ENCODE results near the gene S100A7A.
"Not testable (repeated sequence)": the region's sequence is repeated elsewhere in the genome, so short reads cannot be mapped to it uniquely, and the experiment has no call there.

The S100A7A gene

GRCh38 chr1:153439273-153439672 lies 23.0 kb downstream of the S100A7A start:
- Mint-ChIP-seq H3K36me3 (no peaks in the 10 kb centered on the region), H3K4me3 (no peak overlapping the region), H3K27ac (no peak overlapping the region), H3K9me3 (no peaks in the 10 kb centered on the region), H3K27me3 (peaks cover 35% of the 10 kb centered on the region), H3K4me1 (no peaks in the 10 kb centered on the region)
- DNase-seq: no peak
- CTCF ChIA-PET: no interaction called here

- Mint-ChIP-seq H3K36me3 (no peaks in the 10 kb centered on the region), H3K27ac (no peak overlapping the region)
- CTCF ChIA-PET: no interaction called here
Measured at GRCh38 chr1:153441238-153441755, 25.0 kb downstream of the S100A7A start.

GRCh38 chr1:153443486-153443885 lies 27.2 kb downstream of the S100A7A start:
- no peaks in the 10 kb centered on the region for H3K9me3 Mint-ChIP-seq
- H3K36me3 Mint-ChIP-seq: no peaks in the 10 kb centered on the region
- no peaks in the 10 kb centered on the region for H3K4me1 Mint-ChIP-seq
- no peak overlapping the region for H3K4me3 Mint-ChIP-seq
- H3K27me3 Mint-ChIP-seq: peaks cover 30% of the 10 kb centered on the region
- CTCF ChIA-PET: no interaction called here
- H3K27ac Mint-ChIP-seq: no peak overlapping the region
- DNase-seq: no peak

More at GRCh38 chr1:153441238-153441755, 25.0 kb downstream of the S100A7A start:
- Mint-ChIP-seq H3K9me3 (no peaks in the 10 kb centered on the region), H3K27me3 (peaks cover 33% of the 10 kb centered on the region), H3K4me3 (no peak overlapping the region), H3K4me1 (no peaks in the 10 kb centered on the region)
- DNase-seq: no peak

- CTCF ChIA-PET: no interaction called here
- Mint-ChIP-seq H3K4me1 (no peaks in the 10 kb centered on the region), H3K36me3 (no peaks in the 10 kb centered on the region), H3K9me3 (no peaks in the 10 kb centered on the region), H3K27me3 (peaks cover 30% of the 10 kb centered on the region), H3K27ac (no peak overlapping the region), H3K4me3 (no peak overlapping the region)
- DNase-seq: no peak
Measured at GRCh38 chr1:153444078-153444477, 27.8 kb downstream of the S100A7A start.

- DNase-seq: no peak
- Mint-ChIP-seq H3K9me3 (no peaks in the 10 kb centered on the region), H3K27ac (no peak overlapping the region), H3K36me3 (no peaks in the 10 kb centered on the region), H3K27me3 (peaks cover 22% of the 10 kb centered on the region), H3K4me3 (no peak overlapping the region), H3K4me1 (no peaks in the 10 kb centered on the region)
- CTCF ChIA-PET: no interaction called here
Measured at GRCh38 chr1:153447498-153448170, 31.3 kb downstream of the S100A7A start.

GRCh38 chr1:153448851-153449250 lies 32.5 kb downstream of the S100A7A start:
- H3K4me3 Mint-ChIP-seq, CTCF ChIA-PET, DNase-seq, H3K4me1 Mint-ChIP-seq, H3K9me3 Mint-ChIP-seq, H3K27ac Mint-ChIP-seq, H3K36me3 Mint-ChIP-seq: not testable (repeated sequence)
- H3K27me3 Mint-ChIP-seq: peaks cover 13% of the 10 kb centered on the region

- no peaks in the 10 kb centered on the region for H3K36me3 Mint-ChIP-seq
- no peaks in the 10 kb centered on the region for H3K4me1 Mint-ChIP-seq
- H3K27ac Mint-ChIP-seq: no peak overlapping the region
- CTCF ChIA-PET: interaction anchor here (1.2 kb wide), 1 partner anchor 103 kb away, joined by 3 read pairs; no protein-coding TSS in a partner anchor
- H3K4me3 Mint-ChIP-seq: no peak overlapping the region
- no peak for DNase-seq
- peaks cover 22% of the 10 kb centered on the region for H3K27me3 Mint-ChIP-seq
- no peaks in the 10 kb centered on the region for H3K9me3 Mint-ChIP-seq
Measured at GRCh38 chr1:153456396-153456795, 40.1 kb downstream of the S100A7A start.

GRCh38 chr1:153459655-153460054 lies 43.3 kb downstream of the S100A7A start:
- Mint-ChIP-seq H3K4me1 (no peaks in the 10 kb centered on the region), H3K4me3 (no peak overlapping the region), H3K36me3 (no peaks in the 10 kb centered on the region), H3K9me3 (no peaks in the 10 kb centered on the region), H3K27ac (no peak overlapping the region), H3K27me3 (peaks cover 34% of the 10 kb centered on the region)
- CTCF ChIA-PET: no interaction called here
- DNase-seq: no peak

GRCh38 chr1:153460551-153460950 lies 44.2 kb downstream of the S100A7A start, which contains the start of gene S100A7:
S100A7 (minus strand) TSS chr1:153460651; CDS start chr1:153459013, 1,638 bp downstream.
- Mint-ChIP-seq H3K27me3 (peaks cover 35% of the 10 kb centered on the region), H3K4me3 (no peak within 1 kb of the TSS), H3K4me1 (no peaks in the 10 kb centered on the region), H3K9me3 (no peaks in the 10 kb centered on the region), H3K36me3 (no peaks in the 10 kb centered on the region), H3K27ac (no peak within 1 kb of the TSS)
- DNase-seq: no peak
- CTCF ChIA-PET: no interaction called here

GRCh38 chr1:153462741-153463140 lies 46.4 kb downstream of the S100A7A start:
- H3K4me3 Mint-ChIP-seq, DNase-seq, H3K4me1 Mint-ChIP-seq, H3K27ac Mint-ChIP-seq, H3K36me3 Mint-ChIP-seq, CTCF ChIA-PET, H3K9me3 Mint-ChIP-seq: not testable (repeated sequence)
- peaks cover 39% of the 10 kb centered on the region for H3K27me3 Mint-ChIP-seq

GRCh38 chr1:153465811-153466636 lies 49.7 kb downstream of the S100A7A start:
- Mint-ChIP-seq H3K36me3 (no peaks in the 10 kb centered on the region), H3K9me3 (no peaks in the 10 kb centered on the region), H3K27me3 (peaks cover 45% of the 10 kb centered on the region), H3K4me1 (no peaks in the 10 kb centered on the region), H3K27ac (no peak overlapping the region), H3K4me3 (no peak overlapping the region)
- DNase-seq: peak; percentile 71
- CTCF ChIA-PET: interaction anchor here (0.6 to 2.2 kb wide), 9 partner anchors 9 to 545 kb away, joined by 3 to 15 read pairs (median 3); no protein-coding TSS in a partner anchor

- Mint-ChIP-seq H3K27ac (no peak overlapping the region), H3K27me3 (peaks cover 41% of the 10 kb centered on the region)
Measured at GRCh38 chr1:153466908-153467307, 50.6 kb downstream of the S100A7A start.

GRCh38 chr1:153470707-153471106 lies 54.4 kb downstream of the S100A7A start:
- Mint-ChIP-seq H3K27ac (no peak overlapping the region), H3K9me3 (peaks cover 14% of the 10 kb centered on the region), H3K27me3 (peaks cover 31% of the 10 kb centered on the region), H3K4me3 (no peak overlapping the region), H3K36me3 (no peaks in the 10 kb centered on the region), H3K4me1 (no peaks in the 10 kb centered on the region)
- CTCF ChIA-PET: interaction anchor here (1.2 kb wide), 1 partner anchor 8 kb away, joined by 3 read pairs; no protein-coding TSS in a partner anchor
- no peak for DNase-seq

More at GRCh38 chr1:153466908-153467307, 50.6 kb downstream of the S100A7A start:
- CTCF ChIA-PET: interaction anchor here (1.4 to 2.2 kb wide), 5 partner anchors 19 to 114 kb away, joined by 3 to 15 read pairs (median 8); no protein-coding TSS in a partner anchor
- no peak for DNase-seq
- H3K36me3 Mint-ChIP-seq: no peaks in the 10 kb centered on the region
- peaks cover 2% of the 10 kb centered on the region for H3K9me3 Mint-ChIP-seq
- H3K4me1 Mint-ChIP-seq: no peaks in the 10 kb centered on the region
- no peak overlapping the region for H3K4me3 Mint-ChIP-seq

Measured in activated naive CD4-positive, alpha-beta T cell treated with anti-CD3 and anti-CD28 coated beads, Interleukin-2, amount 10 ng/mL, durations not matched to agents 7 days and 5 days (primary cell).